ES-I3 (cell line): Measurements from ENCODE around the gene IRX5.

ENCODE experiments used
- H3K36me3 ChIP-seq: 2 replicates; pipeline ENCODE4 v1.6.1; 2013; ENCODE audit warnings: mild to moderate bottlenecking, low read length, control low read depth, moderate library complexity; ENCODE audit not compliant: insufficient read depth
- H3K4me1 ChIP-seq: 2 replicates; pipeline ENCODE4 v1.6.1; 2013; ENCODE audit warnings: mild to moderate bottlenecking, control low read depth, low read length; ENCODE audit not compliant: insufficient read depth
- H3K9ac ChIP-seq: 2 replicates; pipeline ENCODE4 v1.6.1; 2013; ENCODE audit warnings: low read depth, mild to moderate bottlenecking, low read length, moderate library complexity
- H3K9me3 ChIP-seq: 2 replicates; pipeline ENCODE4 v1.6.1; 2013; ENCODE audit warnings: mild to moderate bottlenecking, low read length, moderate library complexity; ENCODE audit not compliant: control insufficient read depth, insufficient read depth

Gene IRX5

DNA sequence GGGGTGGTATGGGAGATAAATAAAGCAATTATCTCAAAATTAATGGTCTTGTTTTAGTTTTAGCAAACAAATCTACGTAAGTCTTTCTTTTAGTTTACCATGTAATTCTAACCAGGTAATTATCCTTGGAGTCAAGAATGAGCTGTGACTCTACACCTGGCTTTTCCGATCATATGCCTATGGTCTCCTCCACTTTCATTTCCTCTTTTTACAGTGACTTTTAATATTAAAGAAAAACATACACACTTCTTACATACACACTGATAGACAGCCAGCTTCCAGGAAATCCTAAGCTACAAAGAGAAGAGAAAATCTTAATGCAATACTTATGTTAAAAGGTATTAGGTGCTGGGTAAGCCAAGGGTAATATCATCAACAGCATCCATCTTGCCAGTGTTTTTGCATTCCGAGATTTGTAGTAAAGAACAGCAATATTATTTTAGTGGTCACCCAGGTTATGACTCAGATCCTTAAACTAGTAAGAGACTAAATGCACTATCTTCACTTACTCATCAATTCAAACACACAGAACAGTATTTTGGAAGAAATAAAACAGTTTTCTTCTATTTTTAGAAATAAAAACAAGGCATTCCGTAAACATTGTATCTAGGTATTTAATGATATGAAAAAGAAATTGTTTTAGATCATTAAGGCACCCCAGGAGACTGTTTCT lies 4.4 kb upstream of the IRX5 start:
- Histone ChIP-seq H3K9ac (no peak overlapping the region), H3K36me3 (no peaks in the 10 kb centered on the region), H3K9me3 (no peaks in the 10 kb centered on the region), H3K4me1 (no peaks in the 10 kb centered on the region; the same call in 1 of the 2 replicates)

DNA sequence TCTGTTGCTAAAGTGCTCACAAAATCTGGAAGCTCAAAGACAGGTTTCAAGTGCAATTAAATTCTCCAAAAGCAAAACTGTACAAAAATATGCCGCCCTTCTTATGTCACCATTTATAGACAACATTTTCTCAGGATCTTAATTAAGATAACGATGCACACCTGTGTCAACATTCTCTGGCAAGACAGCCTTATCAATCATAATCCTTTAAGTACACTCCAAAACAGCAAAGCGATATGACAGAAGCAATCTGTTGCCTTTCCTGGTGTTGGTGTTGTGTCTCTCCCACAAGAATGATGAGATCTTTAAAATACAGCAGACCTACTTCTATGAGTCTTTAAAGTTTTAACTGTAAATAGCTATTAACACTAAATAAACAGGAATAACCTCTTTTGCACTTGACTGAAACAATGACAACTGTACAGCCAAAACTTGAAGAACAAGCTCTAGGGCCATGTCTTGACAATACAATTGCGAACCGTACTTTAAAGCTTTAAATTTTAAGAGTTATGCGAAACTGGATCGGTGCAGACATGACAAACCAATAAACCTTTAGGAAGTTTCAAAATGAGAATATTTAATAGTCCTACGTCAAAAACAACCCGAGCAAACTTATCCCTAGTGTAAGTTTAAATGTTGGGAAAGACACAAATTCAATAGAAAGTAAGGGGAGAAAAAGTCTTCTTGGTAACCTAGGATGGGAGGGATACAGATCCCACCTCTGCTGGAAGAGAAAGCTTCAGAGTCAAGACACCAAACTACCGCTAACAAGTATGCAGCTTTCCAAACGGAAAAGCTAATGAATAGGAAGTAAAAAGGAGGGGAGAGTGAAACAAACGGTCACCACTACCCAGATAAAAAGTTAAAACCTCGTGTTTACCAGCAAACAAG lies 3.3 kb upstream of the IRX5 start:
- Histone ChIP-seq H3K9ac (peak overlapping the region; percentile 87), H3K4me1 (no peaks in the 10 kb centered on the region; the same call in 1 of the 2 replicates), H3K9me3 (no peaks in the 10 kb centered on the region), H3K36me3 (no peaks in the 10 kb centered on the region)

DNA sequence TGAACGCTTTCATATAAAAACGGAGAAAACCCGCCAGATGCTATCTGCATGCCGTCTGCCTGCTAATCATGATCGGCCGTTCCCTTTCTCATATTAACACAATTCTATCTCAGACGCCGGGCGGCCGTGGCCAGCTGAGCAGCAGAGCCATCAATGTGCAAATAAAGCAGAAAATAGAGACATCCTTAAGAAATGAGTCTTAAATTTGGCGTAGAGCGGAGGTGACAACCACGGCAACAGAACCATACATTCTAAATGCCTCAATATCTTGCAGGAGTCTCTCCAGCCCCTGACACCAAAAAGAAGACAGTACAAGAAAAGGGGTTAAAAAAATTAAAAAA lies 2.7 kb upstream of the IRX5 start:
- Histone ChIP-seq H3K4me1 (no peaks in the 10 kb centered on the region; the same call in 1 of the 2 replicates), H3K9ac (peak overlapping the region; percentile 87), H3K9me3 (no peaks in the 10 kb centered on the region), H3K36me3 (no peaks in the 10 kb centered on the region)

DNA sequence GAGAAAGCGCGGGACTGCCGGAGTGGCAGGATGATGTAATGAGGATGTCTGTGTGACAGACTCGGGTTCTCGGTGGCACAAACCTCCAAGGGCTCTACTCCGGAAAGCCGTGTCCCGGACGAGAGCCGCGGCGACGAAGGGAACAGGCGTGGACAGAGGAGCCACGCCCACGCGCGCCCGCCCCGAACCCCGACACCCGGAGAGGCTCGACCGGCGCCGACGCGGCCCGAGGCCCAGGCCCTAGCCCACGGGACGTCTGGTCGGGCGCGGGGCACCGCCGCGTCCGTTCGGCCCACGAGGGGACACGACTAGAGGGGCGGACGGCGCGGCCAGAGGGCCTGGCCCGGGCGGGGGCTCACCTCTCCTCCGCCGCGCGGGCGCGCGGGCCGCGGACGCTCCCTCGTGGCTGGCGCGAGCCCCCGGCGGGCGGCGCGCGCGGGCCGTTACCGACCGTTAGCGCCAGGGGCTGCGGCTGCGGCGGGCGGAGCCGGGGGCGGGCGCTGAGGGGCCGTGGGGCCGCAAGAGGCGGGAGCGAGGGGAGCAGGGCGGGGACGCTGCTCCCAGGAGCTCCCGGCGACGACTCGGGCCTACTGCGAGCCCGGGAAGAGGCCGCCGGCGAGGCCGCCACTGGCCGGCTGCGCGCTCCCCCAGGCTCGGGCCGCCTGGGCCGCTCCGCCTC lies 2.1 kb upstream of the IRX5 start:
- H3K9me3 ChIP-seq, result no peaks in the 10 kb centered on the region
- peak overlapping the region; percentile 80 for H3K9ac ChIP-seq
- no peaks in the 10 kb centered on the region for H3K36me3 ChIP-seq
- no peaks in the 10 kb centered on the region; the same call in 1 of the 2 replicates for H3K4me1 ChIP-seq

DNA sequence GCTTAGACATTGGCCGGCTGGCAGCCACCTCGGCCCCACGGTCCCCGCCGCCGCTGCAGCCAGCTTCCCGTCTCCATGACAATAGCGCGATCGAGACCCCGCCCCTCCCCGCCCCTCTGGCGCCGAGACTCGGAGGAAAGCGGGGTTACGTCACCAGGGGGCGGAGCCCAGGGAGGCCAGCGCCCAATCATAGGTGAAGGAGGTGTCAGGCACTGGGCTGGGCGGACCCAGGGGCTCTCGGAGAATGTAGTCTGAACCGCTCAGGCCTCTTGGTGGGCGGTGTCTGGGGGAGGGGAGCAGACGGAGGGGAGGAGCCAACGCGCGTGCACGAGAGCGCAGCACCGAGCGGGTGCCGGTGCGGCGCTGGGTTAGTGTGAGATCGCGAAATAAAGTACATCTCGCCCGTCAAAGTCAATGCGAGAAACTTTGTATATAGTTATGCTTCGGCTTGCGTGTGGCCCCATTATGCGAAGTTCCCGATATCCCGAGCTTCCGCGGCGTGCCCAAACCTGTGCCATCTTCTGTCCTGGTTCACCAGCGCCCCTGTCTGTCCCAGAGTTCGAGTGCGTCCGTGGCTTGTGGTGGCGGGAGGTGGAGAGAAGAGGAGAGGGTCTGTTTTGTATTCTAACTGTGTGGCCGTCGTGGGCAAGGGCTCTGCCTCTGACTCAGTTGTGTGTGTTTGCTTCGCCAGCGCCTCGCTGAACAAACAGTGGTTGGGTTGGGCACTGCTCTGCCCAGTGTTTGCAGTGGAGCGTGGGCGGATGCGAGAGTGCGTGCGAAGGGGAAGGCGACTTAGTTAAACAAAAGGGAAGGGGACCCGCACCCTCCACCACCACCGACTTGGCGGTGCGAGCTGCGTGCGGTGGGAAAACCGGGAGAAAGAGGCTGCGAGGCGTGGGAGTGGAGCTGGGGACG lies 1.3 kb upstream of the IRX5 start:
- H3K9me3 ChIP-seq, result no peaks in the 10 kb centered on the region
- H3K9ac ChIP-seq, result peak overlapping the region; percentile 80
- no peaks in the 10 kb centered on the region for H3K36me3 ChIP-seq
- no peaks in the 10 kb centered on the region; the same call in none of the 2 replicates for H3K4me1 ChIP-seq

DNA sequence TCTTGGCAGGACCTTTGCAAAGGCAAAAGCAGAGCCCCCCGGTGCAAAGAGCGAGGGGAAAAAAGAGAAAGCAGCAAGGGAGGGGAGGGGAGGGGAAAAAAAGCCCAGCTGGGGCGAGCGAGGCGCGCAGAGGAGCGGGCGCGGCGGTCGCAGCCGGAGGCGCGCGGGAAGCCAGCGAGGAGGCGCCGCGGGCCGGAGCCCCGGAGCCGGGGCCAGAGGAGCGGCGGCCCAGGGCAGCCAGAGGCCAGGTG lies 129 bp downstream of the IRX5 start:
- H3K9ac ChIP-seq, result peak overlapping the region; percentile 48; the same call in 1 of the 2 replicates
- H3K4me1 ChIP-seq, result no peaks in the 10 kb centered on the region; the same call in none of the 2 replicates
- no peaks in the 10 kb centered on the region for H3K36me3 ChIP-seq
- no peaks in the 10 kb centered on the region for H3K9me3 ChIP-seq

DNA sequence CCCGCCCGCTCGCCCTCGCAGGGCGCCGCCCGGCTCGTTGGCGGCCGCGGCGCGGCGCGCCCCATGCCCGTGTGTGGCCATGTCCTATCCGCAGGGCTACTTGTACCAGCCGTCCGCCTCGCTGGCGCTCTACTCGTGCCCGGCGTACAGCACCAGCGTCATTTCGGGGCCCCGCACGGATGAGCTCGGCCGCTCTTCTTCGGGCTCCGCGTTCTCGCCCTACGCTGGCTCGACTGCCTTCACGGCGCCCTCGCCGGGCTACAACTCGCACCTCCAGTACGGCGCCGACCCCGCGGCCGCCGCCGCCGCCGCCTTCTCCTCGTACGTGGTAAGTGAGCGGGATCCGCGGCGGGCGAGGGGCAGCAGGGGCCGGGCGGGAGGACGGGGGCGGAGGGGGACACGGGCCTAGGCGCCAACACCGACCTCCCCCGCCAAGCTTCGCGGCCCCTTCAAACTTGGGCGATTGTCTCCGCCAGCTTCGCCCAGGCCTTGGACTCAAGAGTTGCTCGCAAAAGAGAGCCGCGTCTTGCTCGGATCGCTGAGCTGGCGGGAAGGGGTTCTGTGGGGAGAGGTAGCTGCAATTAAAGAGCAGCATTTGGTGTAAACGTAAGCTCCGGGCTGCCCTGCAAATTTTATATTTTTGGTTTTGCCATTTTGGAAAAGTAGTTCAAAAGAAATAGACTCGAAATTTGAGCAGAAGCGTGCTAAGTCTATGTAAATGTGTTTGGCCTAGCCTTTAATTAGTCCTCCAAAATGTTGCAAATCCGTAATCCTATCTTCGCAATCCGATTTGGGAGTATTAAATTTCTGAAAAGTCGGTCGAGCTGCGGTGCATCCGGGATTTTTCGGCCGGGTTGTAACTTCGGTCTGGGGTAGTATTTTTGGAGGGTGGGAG lies 702 bp downstream of the IRX5 start:
- H3K9me3 ChIP-seq, result no peaks in the 10 kb centered on the region
- no peaks in the 10 kb centered on the region for H3K36me3 ChIP-seq
- no peaks in the 10 kb centered on the region; the same call in none of the 2 replicates for H3K4me1 ChIP-seq
- peak overlapping the region; percentile 48 for H3K9ac ChIP-seq

DNA sequence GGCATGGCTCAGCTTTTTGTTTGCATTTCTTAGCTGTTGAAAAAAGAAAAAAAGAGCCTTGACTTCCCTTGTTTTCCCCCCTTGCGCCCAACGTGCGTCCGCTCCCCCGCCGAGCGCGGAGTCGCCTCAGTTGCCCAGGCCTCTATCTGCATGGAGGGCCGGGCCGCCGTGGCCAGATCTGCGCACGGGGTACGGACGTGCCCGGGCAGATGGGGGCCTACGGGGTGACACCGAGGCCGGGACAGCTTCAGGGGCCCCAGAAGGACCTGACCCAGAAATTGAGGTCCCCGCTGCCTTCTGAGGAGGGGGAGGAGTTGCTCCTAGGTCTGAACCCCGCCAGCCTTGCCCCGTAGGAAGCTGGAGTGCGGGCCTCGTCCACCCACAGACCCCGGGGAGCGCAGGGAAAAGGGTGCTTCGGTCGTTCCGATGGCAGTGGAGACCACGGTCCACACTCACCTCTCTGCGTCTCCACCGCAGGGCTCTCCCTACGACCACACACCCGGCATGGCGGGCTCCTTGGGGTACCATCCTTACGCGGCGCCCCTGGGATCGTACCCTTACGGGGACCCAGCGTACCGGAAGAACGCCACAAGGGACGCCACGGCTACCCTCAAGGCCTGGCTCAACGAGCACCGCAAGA lies 1.5 kb downstream of the IRX5 start:
- no peaks in the 10 kb centered on the region for H3K36me3 ChIP-seq
- H3K9ac ChIP-seq, result peak overlapping the region; percentile 48; the same call in 1 of the 2 replicates
- no peaks in the 10 kb centered on the region for H3K9me3 ChIP-seq
- no peaks in the 10 kb centered on the region; the same call in none of the 2 replicates for H3K4me1 ChIP-seq

DNA sequence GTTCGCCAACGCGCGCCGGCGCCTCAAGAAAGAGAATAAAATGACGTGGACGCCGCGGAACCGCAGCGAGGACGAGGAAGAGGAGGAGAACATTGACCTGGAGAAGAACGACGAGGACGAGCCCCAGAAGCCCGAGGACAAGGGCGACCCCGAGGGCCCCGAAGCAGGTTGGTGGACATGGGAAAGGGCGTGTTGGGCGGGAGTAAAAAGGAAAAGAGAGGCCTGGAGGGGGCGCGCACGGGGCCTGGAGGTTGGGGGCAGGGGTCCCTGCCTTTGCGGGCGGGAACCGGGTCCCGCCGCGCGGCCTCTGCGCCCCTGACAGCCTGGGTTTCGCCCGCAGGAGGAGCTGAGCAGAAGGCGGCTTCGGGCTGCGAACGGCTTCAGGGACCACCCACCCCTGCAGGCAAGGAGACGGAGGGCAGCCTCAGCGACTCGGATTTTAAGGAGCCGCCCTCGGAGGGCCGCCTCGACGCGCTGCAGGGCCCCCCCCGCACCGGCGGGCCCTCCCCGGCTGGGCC lies 2.1 kb downstream of the IRX5 start:
- H3K4me1 ChIP-seq, result peaks cover 3% of the 10 kb centered on the region; the same call in 1 of the 2 replicates
- no peaks in the 10 kb centered on the region for H3K36me3 ChIP-seq
- no peaks in the 10 kb centered on the region for H3K9me3 ChIP-seq
- H3K9ac ChIP-seq, result peak overlapping the region; percentile 48; the same call in 1 of the 2 replicates

DNA sequence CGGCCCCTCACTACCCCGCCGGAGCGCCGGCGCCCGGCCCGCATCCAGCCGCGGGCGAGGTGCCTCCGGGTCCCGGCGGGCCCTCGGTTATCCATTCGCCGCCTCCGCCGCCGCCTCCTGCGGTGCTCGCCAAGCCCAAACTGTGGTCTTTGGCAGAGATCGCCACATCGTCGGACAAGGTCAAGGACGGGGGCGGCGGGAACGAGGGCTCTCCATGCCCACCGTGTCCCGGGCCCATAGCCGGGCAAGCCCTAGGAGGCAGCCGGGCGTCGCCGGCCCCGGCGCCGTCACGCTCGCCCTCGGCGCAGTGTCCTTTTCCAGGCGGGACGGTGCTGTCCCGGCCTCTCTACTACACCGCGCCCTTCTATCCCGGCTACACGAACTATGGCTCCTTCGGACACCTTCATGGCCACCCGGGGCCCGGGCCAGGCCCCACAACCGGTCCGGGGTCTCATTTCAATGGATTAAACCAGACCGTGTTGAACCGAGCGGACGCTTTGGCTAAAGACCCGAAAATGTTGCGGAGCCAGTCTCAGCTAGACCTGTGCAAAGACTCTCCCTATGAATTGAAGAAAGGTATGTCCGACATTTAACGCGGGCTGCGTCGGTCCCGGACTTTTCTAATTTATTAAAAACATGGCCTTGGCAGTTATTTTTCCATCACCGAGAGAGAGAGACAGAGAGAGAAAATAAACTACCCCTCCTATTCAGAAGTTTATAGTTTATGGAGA lies 2.8 kb downstream of the IRX5 start:
- H3K9ac ChIP-seq, result peak overlapping the region; percentile 48; the same call in 1 of the 2 replicates
- H3K36me3 ChIP-seq, result no peaks in the 10 kb centered on the region
- H3K4me1 ChIP-seq, result peaks cover 4% of the 10 kb centered on the region; the same call in 1 of the 2 replicates
- H3K9me3 ChIP-seq, result no peaks in the 10 kb centered on the region

DNA sequence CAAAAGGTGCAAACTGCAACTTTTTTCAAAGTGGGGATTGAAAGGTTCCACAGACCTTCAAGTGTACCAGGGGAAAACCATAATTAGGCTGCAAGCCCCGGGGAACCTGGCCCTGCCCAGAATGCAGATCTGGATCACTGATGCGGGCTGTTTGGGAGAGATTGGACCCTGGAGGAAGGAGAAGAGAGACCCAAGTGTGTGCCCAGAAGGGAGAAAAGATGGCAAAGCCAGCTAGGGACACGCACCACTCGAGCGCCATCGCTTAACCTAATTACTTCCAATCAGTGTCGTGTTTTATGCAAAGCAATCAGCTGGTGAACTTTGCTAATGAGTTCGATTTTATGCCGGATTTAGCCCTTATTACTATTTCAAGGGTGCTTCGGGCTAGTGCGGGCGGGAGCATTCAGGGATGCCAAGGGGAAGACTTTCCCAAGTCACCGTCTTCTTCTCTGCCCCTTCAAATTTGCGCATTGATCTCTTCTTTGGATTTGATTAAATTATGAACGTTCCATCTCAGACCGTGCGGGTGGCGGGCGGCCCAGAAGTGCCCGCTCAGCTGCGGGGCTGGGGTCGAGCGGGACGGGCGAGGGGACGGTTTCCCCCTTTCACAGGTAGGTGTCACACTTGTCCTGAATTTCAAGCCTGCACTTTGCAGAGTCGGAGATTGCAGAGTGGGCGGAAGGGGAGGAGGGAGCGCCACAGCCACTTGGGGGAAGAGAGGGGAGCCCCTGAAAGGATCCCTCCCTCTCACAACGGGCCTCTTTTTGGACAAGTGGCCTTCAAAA lies 4.0 kb downstream of the IRX5 start:
- Histone ChIP-seq H3K9me3 (no peaks in the 10 kb centered on the region), H3K36me3 (no peaks in the 10 kb centered on the region), H3K9ac (peak overlapping the region; percentile 48; the same call in 1 of the 2 replicates), H3K4me1 (peaks cover 7% of the 10 kb centered on the region; the same call in 1 of the 2 replicates)
